ENCODE data around the gene KCNMA1.

Gene KCNMA1

DNA sequence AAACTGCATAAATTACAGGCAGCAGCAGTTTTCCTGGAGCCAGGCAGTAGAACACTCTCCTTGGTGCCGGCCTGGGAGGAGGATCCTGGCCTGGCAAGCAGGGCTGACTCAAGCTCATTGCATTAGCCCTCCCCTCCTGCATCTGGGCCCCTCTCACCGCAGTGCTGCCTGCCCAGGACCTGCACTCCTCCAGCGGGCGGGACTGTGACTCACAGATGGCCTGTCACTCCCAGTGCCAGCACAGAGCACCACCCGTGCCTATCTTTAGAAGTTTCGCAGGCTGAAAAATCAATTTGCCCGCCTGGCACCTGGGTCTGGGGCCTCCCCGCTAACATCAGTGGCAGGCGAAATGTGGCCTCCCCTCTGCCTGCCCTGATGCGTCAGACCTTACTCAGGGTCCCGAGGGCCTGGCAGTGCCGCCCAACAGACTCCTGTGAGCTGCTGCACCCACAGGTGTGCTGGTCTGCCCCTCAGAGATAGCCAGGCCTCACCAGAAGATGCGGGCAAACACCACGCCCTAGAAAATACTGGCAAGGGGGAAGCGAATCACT lies 123.8 kb downstream of the KCNMA1 start:
- no peak overlapping the region for H3K4me3 ChIP-seq (ENCODE audit: low read depth, low read length)
- no peak for TF ChIP-seq CTCF (IDR thresholded peaks at IDR 0.05; ENCODE audit: low read depth, low read length)

- TF ChIP-seq CTCF (IDR thresholded peaks at IDR 0.05; ENCODE audit: low read depth, low read length): no peak
- H3K4me3 ChIP-seq (ENCODE audit: low read depth, low read length): no peak overlapping the region
Observed at GRCh38 chr10:77513220-77513619, 124.4 kb downstream of the KCNMA1 start.

DNA sequence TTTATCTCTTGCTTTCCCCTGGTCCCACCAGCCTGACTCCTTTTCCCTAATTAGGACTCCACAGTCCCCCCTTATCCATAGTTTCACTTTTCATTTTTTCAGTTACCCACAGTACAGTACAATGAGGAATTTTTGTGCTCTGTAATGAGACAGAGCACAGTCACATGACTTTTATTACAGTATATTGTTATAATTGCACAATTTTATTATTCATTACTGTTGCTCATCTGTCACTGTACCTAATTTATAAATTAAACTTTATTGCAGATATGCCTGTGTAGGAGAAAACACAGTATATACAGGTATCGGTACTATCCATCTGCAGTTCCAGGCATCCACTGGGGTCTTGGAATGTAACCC lies 125.4 kb downstream of the KCNMA1 start:
- H3K4me3 ChIP-seq (ENCODE audit: low read depth, low read length): no peak overlapping the region
- TF ChIP-seq CTCF (IDR thresholded peaks at IDR 0.05; ENCODE audit: low read depth, low read length): no peak

GRCh38 chr10:77511498-77512218 lies 126.0 kb downstream of the KCNMA1 start:
- no peak overlapping the region for H3K4me3 ChIP-seq (ENCODE audit: low read depth, low read length)

GRCh38 chr10:77510695-77511094 lies 126.9 kb downstream of the KCNMA1 start:
- H3K4me3 ChIP-seq (ENCODE audit: low read depth, low read length): no peak overlapping the region
- TF ChIP-seq CTCF (IDR thresholded peaks at IDR 0.05; ENCODE audit: low read depth, low read length): no peak

More at GRCh38 chr10:77511498-77512218, 126.0 kb downstream of the KCNMA1 start:
- no peak for TF ChIP-seq CTCF (IDR thresholded peaks at IDR 0.05; ENCODE audit: low read depth, low read length)

DNA sequence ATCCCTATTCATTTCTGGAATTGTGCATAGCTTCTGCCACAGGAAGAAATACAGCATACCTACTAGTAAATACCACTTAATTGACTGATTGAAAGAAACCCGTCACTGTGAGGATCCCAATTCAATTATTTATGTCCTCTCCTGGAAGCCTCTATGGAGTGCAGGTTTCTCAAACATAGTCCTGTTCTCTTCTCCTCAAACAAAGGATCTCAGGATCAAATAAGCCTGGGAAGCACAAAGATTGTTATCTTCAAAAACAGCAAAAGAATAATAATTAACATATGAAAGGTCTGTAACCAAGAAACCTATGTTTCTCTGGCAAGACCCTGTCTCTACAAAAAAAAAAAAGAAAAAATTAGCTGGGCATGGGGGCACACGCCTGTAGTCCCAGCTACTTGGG lies 127.3 kb downstream of the KCNMA1 start:
- no peak overlapping the region for H3K4me3 ChIP-seq (ENCODE audit: low read depth, low read length)
- no peak for TF ChIP-seq CTCF (IDR thresholded peaks at IDR 0.05; ENCODE audit: low read depth, low read length)

GRCh38 chr10:77509391-77509790 lies 128.2 kb downstream of the KCNMA1 start:
- no peak overlapping the region for H3K4me3 ChIP-seq (ENCODE audit: low read depth, low read length)
- no peak for TF ChIP-seq CTCF (IDR thresholded peaks at IDR 0.05; ENCODE audit: low read depth, low read length)
